SK-N-MC (cell line): ENCODE results near the gene CCDC33.
A peak's percentile ranks its signal among the peaks of the same experiment; 100 is the strongest.

Experiments used
- DNase-seq: peaks from one replicate; pipeline ENCODE4 v3.0.0-alpha.2; 2011; ENCODE audit warnings: low read depth, low spot score
- H3K27ac ChIP-seq: fragments of 200-600 bp; sonication (generic); 2 replicates; pipeline ENCODE4 v1.5.1; 2016; ENCODE audit warnings: mixed run types
- H3K36me3 ChIP-seq: fragments of 200-600 bp; sonication (generic); 2 replicates; pipeline ENCODE4 v1.6.1; 2017; ENCODE audit warnings: antibody characterized with exemption, low read length, mixed read lengths; ENCODE audit not compliant: insufficient read depth
- H3K4me3 ChIP-seq: fragments of 200-600 bp; sonication (generic); 2 replicates; pipeline ENCODE4 v1.5.1; 2016
- H3K9ac ChIP-seq: fragments of 200-600 bp; sonication (generic); 2 replicates; pipeline ENCODE4 v1.8.0; 2017; ENCODE audit warnings: mixed run types, mixed read lengths; ENCODE audit not compliant: insufficient read length
- H3K9me3 ChIP-seq: fragments of 200-600 bp; sonication (generic); 2 replicates; pipeline ENCODE4 v1.6.1; 2017; ENCODE audit warnings: low read depth, mild to moderate bottlenecking, antibody characterized with exemption, low read length, moderate library complexity, mixed read lengths
- EZH2 ChIP-seq: fragments of 200-600 bp; sonication (generic); IDR thresholded peaks from one replicate; pipeline ENCODE4 v1.6.1; 2017; ENCODE audit warnings: antibody characterized with exemption
- FOXP2 ChIP-seq: optimal IDR thresholded peaks from 2 replicates; pipeline ENCODE3; 2011; ENCODE audit warnings: mild to moderate bottlenecking, moderate library complexity; ENCODE audit not compliant: insufficient read depth; ENCODE audit errors: extremely low read length, control extremely low read depth
- POLR2AphosphoS5 ChIP-seq: IDR thresholded peaks from 2 replicates; pipeline ENCODE4 v1.6.1; 2012; ENCODE audit warnings: mild to moderate bottlenecking, low read depth, low read length, borderline replicate concordance

Gene CCDC33

DNA sequence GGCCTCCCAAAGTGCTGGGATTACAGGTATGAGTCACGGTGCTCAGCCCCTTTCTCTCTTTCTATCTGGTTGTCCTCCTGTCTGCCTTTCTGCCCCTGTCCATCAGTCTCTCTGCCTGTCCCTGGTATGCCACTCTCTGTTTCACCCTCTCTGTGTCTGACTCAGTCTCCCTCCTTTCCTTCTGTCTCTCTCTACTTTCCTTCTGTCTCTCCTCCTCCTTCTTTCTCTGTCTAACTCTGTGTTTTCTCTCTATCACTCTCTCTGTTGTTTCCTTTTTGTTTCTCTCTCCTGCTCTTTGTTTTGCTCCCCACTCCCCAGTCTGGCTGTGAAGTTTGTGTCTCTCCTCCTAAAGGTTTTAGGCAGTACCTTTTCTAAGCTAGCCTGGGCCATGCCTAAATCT, 24.5 kb upstream of the CCDC33 start:
- no peak overlapping the region for H3K4me3 ChIP-seq
- no peak overlapping the region for H3K27ac ChIP-seq
- H3K36me3 ChIP-seq = no peaks in the 10 kb centered on the region
- H3K9ac ChIP-seq = no peak overlapping the region
- no peaks in the 10 kb centered on the region for H3K9me3 ChIP-seq
- TF ChIP-seq FOXP2 (no peak), EZH2 (no peak), POLR2AphosphoS5 (no peak)
- DNase-seq = no peak

DNA sequence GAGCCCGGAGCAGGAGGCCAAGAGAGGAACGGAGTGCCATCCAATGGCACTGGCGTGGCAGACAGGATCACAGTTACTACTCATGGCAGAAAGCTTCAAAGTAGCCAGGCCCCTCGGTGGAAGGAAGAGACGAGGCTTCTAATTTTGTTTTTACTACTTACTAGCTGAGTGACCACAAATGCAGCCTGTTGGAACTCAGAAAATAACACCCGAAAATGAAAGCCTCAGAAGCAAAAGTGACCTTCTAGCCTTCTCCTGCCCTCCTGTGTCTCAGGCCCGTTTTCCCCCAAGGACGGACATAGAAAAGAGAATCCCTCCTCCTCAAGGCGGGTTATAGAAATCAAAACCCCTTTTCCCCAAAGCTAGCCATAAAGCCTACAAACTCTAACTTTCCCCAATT, 23.6 kb upstream of the CCDC33 start:
- Histone ChIP-seq H3K9me3 (no peaks in the 10 kb centered on the region), H3K27ac (no peak overlapping the region), H3K36me3 (no peaks in the 10 kb centered on the region), H3K4me3 (no peak overlapping the region), H3K9ac (no peak overlapping the region)
- DNase-seq = no peak
- no peak for TF ChIP-seq POLR2AphosphoS5
- TF ChIP-seq FOXP2 = no peak
- TF ChIP-seq EZH2 = no peak

DNA sequence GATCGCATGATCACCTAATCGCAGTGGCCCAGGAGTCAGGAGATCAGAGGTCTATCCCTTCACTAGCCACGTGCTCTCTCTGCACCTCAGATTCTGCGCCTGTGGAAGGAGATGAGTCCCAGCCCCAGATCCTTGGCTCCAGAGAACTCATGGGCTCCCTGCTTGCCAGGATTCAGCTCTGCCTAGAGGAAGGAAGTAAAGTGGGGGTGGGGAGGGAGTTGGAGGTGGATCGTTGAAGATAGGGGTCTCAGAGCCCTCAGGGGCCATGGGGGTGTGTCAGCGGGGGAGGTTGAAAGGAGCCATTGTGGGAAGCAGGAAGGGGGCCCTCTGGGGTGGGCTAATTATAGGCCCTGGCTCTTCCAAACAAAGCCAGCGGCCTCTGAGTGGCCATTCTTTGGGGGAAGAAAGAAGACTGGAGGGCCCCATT, 22.3 kb upstream of the CCDC33 start:
- no peak for TF ChIP-seq POLR2AphosphoS5
- no peak for TF ChIP-seq EZH2
- TF ChIP-seq FOXP2 = no peak
- H3K9me3 ChIP-seq = no peaks in the 10 kb centered on the region
- no peak overlapping the region for H3K27ac ChIP-seq
- H3K9ac ChIP-seq = no peak overlapping the region
- H3K36me3 ChIP-seq = no peaks in the 10 kb centered on the region
- no peak overlapping the region for H3K4me3 ChIP-seq
- DNase-seq = no peak

DNA sequence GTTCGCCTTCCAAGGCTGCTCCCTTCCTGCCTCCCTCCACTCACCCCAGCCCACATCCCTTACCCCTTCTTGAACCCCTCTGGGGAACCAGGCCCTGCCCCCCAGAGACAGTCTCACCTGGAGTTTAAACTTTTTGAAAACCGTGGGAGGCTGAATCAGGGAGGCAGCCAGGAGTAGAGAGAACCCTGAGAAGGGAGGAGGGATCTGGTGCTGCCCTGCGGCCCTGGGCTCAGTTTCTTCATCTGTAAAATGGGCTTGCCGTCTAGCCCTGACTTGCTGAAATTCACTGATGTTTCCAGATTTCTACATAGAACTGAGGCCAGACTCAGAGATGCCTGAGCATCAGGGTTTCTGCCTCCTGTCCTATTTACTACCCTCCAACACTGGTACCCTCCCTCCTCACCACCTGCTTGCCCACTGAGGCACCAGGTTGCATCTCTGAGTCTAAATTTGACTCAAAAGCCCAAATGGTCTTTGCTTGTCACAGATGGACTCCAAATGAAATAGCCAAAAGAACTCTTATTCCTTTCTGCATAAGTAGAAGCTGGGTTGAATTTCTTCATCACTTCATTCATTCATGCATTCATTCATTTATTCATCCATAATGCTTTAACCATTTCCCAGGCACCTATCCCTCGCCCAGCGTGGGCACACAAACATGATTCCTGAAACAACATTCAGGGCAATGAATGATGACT, 21.7 kb upstream of the CCDC33 start:
- no peak for DNase-seq
- Histone ChIP-seq H3K27ac (peak overlapping the region; percentile 88), H3K36me3 (no peaks in the 10 kb centered on the region), H3K9ac (no peak overlapping the region), H3K4me3 (peak overlapping the region; percentile 54; the same call in 1 of the 2 replicates), H3K9me3 (no peaks in the 10 kb centered on the region)
- TF ChIP-seq FOXP2 (no peak), EZH2 (no peak), POLR2AphosphoS5 (no peak)

DNA sequence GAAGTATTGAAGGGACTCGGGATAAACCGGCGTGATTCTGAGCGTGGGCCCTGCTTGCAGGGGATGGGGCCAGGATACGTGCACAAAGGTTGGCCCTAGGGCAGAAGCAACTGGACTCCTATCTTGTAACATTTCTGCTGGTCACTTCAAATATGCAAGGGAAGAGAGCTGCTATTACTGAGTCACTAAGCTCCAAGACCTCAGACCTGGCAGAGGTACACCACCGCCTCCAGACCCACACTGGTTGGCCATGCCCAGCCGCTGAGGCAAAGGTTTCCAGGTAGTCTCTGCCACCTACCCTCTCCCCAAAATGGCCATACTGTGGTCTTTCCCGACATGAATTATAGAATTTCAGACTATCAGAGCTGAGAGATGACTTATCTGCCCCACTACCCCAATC, 20.2 kb upstream of the CCDC33 start:
- H3K27ac ChIP-seq = peak overlapping the region; percentile 88; the same call in 1 of the 2 replicates
- no peak overlapping the region for H3K9ac ChIP-seq
- no peaks in the 10 kb centered on the region for H3K36me3 ChIP-seq
- DNase-seq = no peak
- no peak for TF ChIP-seq EZH2
- no peak for TF ChIP-seq FOXP2
- no peak for TF ChIP-seq POLR2AphosphoS5
- no peaks in the 10 kb centered on the region for H3K9me3 ChIP-seq
- no peak overlapping the region for H3K4me3 ChIP-seq

DNA sequence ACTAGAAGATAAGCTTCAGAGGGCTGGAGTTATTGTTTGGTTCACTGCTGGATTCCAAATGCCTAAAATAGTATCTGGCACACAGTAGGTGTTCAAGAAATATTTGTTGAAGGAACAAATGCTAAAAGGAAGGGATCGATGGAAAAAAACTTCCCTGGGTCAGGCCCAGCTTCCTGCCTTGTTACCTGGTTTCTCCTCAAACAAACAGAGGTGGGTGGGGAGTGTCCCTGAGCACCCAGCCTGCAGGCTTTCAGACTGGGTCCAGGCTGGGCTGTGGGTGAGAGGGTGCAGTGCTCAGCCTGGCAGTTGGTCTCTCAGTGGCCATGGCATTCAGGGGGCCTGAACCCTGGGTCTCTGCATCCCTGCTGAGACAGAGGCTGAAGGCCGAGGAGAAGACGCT, 19.2 kb upstream of the CCDC33 start:
- Histone ChIP-seq H3K9me3 (no peaks in the 10 kb centered on the region), H3K9ac (no peak overlapping the region), H3K36me3 (no peaks in the 10 kb centered on the region), H3K4me3 (no peak overlapping the region), H3K27ac (no peak overlapping the region)
- no peak for TF ChIP-seq EZH2
- no peak for DNase-seq

DNA sequence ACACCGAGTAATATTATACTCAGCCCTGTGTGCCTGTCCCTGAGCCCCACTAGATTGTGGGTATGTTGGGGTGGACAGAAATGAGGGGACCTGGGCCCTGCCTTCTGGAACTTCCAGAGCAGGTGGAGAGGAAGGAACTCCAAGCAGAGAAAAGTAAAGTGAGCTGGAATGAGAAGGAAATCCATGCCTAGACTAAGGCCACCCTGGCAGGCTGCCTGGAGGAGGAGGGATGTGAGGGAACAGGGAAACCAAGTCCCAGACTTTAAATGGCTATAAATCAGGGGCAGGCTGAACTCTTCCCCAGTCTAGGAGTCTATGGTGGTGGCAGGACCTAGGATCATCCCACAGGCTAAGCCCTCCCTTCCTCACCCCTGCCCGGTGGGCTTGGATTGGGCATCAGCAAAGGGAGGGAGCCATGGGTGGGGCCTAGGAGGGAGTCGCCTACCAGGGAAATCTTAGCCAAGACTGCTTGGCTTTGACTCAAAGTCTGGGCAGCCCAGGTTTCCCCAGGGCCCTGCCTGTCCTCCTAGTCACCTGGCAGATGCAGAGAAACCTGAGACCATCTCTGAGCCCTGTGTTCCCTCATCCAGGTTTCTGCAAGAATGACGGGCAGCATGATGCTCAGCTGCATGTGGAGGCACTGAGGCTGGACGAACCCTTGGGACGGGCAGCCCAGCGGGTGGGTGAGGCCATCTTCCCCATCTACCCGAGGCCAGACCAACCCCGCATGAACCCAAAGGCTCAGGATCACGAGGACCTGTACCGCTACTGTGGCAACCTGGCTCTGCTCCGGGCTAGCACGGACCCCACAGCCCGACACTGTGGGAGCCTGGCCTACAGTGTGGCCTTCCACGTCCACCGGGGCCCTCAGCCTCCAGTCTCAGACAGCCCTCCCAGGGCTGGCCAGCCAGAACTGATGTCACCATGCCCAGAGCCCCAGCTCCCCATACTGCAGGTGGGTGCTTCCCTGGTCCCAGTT, 17.9 kb upstream of the CCDC33 start:
- H3K9me3 ChIP-seq = no peaks in the 10 kb centered on the region
- no peak overlapping the region for H3K4me3 ChIP-seq
- H3K27ac ChIP-seq = no peak overlapping the region
- TF ChIP-seq FOXP2 = no peak
- TF ChIP-seq POLR2AphosphoS5 = no peak
- no peak for TF ChIP-seq EZH2
- H3K36me3 ChIP-seq = no peaks in the 10 kb centered on the region
- H3K9ac ChIP-seq = no peak overlapping the region
- DNase-seq = no peak

DNA sequence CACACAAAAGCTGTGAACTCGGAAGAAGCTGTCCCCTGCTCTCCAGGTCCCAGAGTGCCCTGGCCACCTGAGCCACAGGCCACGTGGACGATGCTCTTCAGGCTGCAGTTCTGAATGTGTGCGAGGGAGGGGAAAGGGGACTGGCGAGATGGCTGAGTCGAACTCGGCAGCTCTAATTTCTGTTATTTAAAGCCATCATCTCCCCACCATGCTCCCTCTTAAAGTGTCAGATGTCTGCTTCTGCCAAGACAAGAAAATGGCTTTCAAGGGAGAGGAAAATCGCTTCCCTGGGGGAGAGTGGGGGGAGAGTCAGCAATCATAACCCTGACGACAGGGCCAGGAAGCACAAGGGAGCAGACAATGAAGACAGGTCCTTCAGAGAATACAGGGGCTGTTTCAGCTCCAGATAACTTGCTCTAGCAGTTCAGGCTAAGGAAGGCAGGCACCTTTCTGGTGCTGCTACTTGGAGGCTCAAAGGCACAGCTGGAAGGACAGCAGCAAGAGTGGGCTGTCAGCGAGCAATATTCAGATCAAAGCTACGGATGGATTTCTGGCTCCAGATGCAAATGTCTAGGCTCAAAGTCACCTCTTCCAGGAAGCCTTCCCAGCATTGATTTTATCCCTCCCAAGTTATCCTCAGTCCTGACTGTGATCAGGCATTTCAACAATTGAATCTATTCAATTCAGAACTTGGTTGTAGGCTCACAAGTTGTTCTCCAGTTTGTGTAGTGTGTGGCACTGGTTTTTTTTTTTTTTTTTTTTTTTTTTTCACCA, 15.5 kb upstream of the CCDC33 start:
- TF ChIP-seq FOXP2 (no peak), EZH2 (no peak), POLR2AphosphoS5 (no peak)
- Histone ChIP-seq H3K36me3 (no peaks in the 10 kb centered on the region), H3K9me3 (no peaks in the 10 kb centered on the region), H3K27ac (peak overlapping the region; percentile 23; the same call in 1 of the 2 replicates), H3K4me3 (no peak overlapping the region), H3K9ac (no peak overlapping the region)
- no peak for DNase-seq
